BJ (cell line): ENCODE results near the gene SDHA. TPM values are rescaled to one million over a fixed set of nuclear protein-coding genes. Genes with fewer than 3 reads are reported as not detected.
"Not testable (repeated sequence)": the region's sequence is repeated elsewhere in the genome, so short reads cannot be mapped to it uniquely, and the experiment has no call there.

Experiments used
- CTCF ChIA-PET: fragments of 350-600 bp; formaldehyde crosslinking; extraction: SDS; loops from one replicate; lab custom pipeline; 2021; ENCODE audit warnings: antibody characterized with exemption, inconsistent platforms; lab: Yijun Ruan, JAX
- POLR2A ChIA-PET: fragments of 300-600 bp; sonication (Branson Sonifier 250); formaldehyde crosslinking; extraction: SDS; loops from one replicate; lab custom pipeline; 2021; ENCODE audit warnings: antibody characterized with exemption; lab: Charles Lee
- DNase-seq: peaks from one replicate; pipeline ENCODE4 v3.0.0-alpha.2; 2011; ENCODE audit warnings: low read depth
- H3K27me3 ChIP-seq: 2 replicates; pipeline ENCODE4 v1.6.0; 2011; ENCODE audit warnings: low read length; ENCODE audit not compliant: control insufficient read depth, insufficient read depth
- H3K36me3 ChIP-seq: 2 replicates; pipeline ENCODE4 v1.5.1; 2011; ENCODE audit warnings: low read length; ENCODE audit not compliant: control insufficient read depth, insufficient read depth
- H3K4me3 ChIP-seq: 2 replicates; pipeline ENCODE4 v1.5.1; 2011; ENCODE audit warnings: low read depth, mild to moderate bottlenecking, control low read depth, low read length
- CTCF ChIP-seq: IDR thresholded peaks from 2 replicates; pipeline ENCODE4 v1.5.1; 2011; ENCODE audit warnings: low read depth, mild to moderate bottlenecking, control low read depth, inconsistent platforms, low read length, moderate library complexity; ENCODE audit not compliant: insufficient read depth
- polyA plus RNA-seq: library from polyadenylated mRNA; depleted of rRNA; stranded (reverse); fragments of >200 nt; gene quantifications from 2 replicates; pipeline ENCODE4 v1.2.3, GENCODE V29; 2011

SDHA gene
- polyA plus RNA-seq, 1 experiment: 112 TPM

- ChIA-PET CTCF (no interaction called here), POLR2A (no interaction called here)
- 0 out of 2 replicates have a peak, but pooled peaks cover 2% of the 10 kb centered on the region for H3K36me3 ChIP-seq
- H3K27me3 ChIP-seq: no peaks in the 10 kb centered on the region
- no peak for DNase-seq
- no peak overlapping the region for H3K4me3 ChIP-seq
- no peak for TF ChIP-seq CTCF
Measured at GRCh38 chr5:213803-214395, 4.2 kb upstream of the SDHA start.

- H3K4me3 ChIP-seq, POLR2A ChIA-PET, DNase-seq, H3K27me3 ChIP-seq, H3K36me3 ChIP-seq, CTCF ChIA-PET: not testable (repeated sequence)
Measured at GRCh38 chr5:215256-215655, 2.9 kb upstream of the SDHA start.

- H3K36me3 ChIP-seq, H3K4me3 ChIP-seq, CTCF ChIA-PET, POLR2A ChIA-PET, H3K27me3 ChIP-seq, DNase-seq: not testable (repeated sequence)
Measured at GRCh38 chr5:216076-216475, 2.0 kb upstream of the SDHA start.

- Histone ChIP-seq H3K4me3 (peak overlapping the region; percentile 96), H3K27me3 (no peaks in the 10 kb centered on the region), H3K36me3 (no peaks in the 10 kb centered on the region)
- ChIA-PET CTCF (interaction anchor here (0.5 to 2.7 kb wide), 12 partner anchors 8 to 178 kb away, joined by 3 to 7 read pairs (median 3); no protein-coding TSS in a partner anchor), POLR2A (no interaction called here)
- 0 out of 2 replicates have a peak, but pooled peaks have one; percentile 12 for TF ChIP-seq CTCF
- DNase-seq: no peak
Measured at GRCh38 chr5:218457-219291, 554 bp downstream of the SDHA start.

- DNase-seq: no peak
- no peak for TF ChIP-seq CTCF
- CTCF ChIA-PET: interaction anchor here (0.5 to 2.7 kb wide), 5 partner anchors 12 to 82 kb away, joined by 3 to 7 read pairs (median 3); no protein-coding TSS in a partner anchor
Measured at GRCh38 chr5:219460-219863, 1.3 kb downstream of the SDHA start.

GRCh38 chr5:219991-220390 lies 1.9 kb downstream of the SDHA start:
- peaks cover 4% of the 10 kb centered on the region for H3K36me3 ChIP-seq
- H3K4me3 ChIP-seq: peak overlapping the region; percentile 96
- CTCF ChIA-PET: interaction anchor here (0.7 to 2.7 kb wide), 3 partner anchors 12 to 33 kb away, joined by 3 to 7 read pairs (median 4); no protein-coding TSS in a partner anchor
- H3K27me3 ChIP-seq: no peaks in the 10 kb centered on the region
- TF ChIP-seq CTCF: no peak
- POLR2A ChIA-PET: no interaction called here
- no peak for DNase-seq

More at GRCh38 chr5:219460-219863, 1.3 kb downstream of the SDHA start:
- H3K36me3 ChIP-seq: peaks cover 2% of the 10 kb centered on the region
- no peaks in the 10 kb centered on the region for H3K27me3 ChIP-seq
- POLR2A ChIA-PET: no interaction called here
- H3K4me3 ChIP-seq: peak overlapping the region; percentile 96

- DNase-seq, POLR2A ChIA-PET, H3K4me3 ChIP-seq, CTCF ChIA-PET, H3K27me3 ChIP-seq: not testable (repeated sequence)
- peaks cover 23% of the 10 kb centered on the region for H3K36me3 ChIP-seq
Measured at GRCh38 chr5:222951-223715, 5.0 kb downstream of the SDHA start.
